ENCODE results near the gene PDE3A. TPM values are rescaled to one million over a fixed set of nuclear protein-coding genes. Genes with fewer than 3 reads are reported as not detected.

The PDE3A gene
- total RNA-seq, 1 experiment from 2014 or later, result 0.12 TPM

DNA sequence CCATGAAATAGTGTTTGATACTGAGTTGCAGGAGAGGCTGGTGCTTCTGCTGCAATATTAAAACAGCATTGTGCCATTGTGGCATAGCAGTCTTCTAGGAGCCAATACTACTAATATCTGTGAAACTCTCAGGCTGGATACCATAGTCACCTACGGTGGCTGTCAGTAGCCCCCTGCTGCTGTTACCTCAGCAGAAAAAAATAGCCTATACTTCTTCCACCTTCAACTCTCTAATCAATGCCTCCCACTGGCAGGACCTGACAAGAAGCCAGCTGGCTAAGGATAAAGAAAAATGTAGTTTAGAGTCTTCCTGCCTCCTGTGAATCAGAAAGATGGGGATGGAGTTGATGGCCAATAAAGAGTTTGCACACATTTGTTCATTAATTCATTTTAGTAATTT is 91.6 kb downstream of the PDE3A start:
- Histone ChIP-seq H3K9ac (ENCODE audit: low read length) (no peak overlapping the region), H3K79me2 (ENCODE audit: insufficient read depth, low read length) (no peaks in the 10 kb centered on the region), H3K27ac (ENCODE audit: low read depth, low read length) (no peak overlapping the region), H2AFZ (ENCODE audit: low read depth, low read length, poor library complexity, severe bottlenecking) (no peak overlapping the region), H4K20me1 (ENCODE audit: insufficient read depth) (no peaks in the 10 kb centered on the region), H3K4me2 (ENCODE audit: low read length) (no peak overlapping the region), H3K9me2 (ENCODE audit: insufficient read depth) (no peaks in the 10 kb centered on the region), H3K9me3 (ENCODE audit: control insufficient read depth in 1 of 2, insufficient read depth in 1 of 2, low read depth in 1 of 2, low read length in 2 of 2) (no peaks in the 10 kb centered on the region), H3K4me1 (ENCODE audit: control insufficient read depth in 1 of 2, insufficient read depth in 2 of 2, low read length in 2 of 2) (no peaks in the 10 kb centered on the region), H3K36me3 (ENCODE audit: control insufficient read depth in 1 of 2, insufficient read depth in 2 of 2, low read length in 2 of 2) (no peaks in the 10 kb centered on the region), H3K4me3 (replicated peaks in 1 of 2; ENCODE audit: low read depth in 1 of 2, low read length in 2 of 2) (no peak overlapping the region), H3K27me3 (ENCODE audit: insufficient read depth, low read length) (no peaks in the 10 kb centered on the region)
- BruUV-seq (replicated peaks), result no TSS peak
- ChIA-PET CTCF (no interaction called here), RAD21 (ENCODE audit: low non-redundant PET in 1 of 2, low total read pairs in 2 of 2, uncharacterized antibody in 2 of 2, unreplicated experiment in 2 of 2) (no interaction called here), POLR2A (no interaction called here)
- TF ChIP-seq FOSL1 (IDR thresholded peaks at IDR 0.05; ENCODE audit: low read depth) (no peak), EZH2phosphoT487 (IDR thresholded peaks at IDR 0.05; ENCODE audit: borderline replicate concordance) (no peak), JUND (IDR thresholded peaks at IDR 0.05) (no peak), SP1 (IDR thresholded peaks at IDR 0.05; ENCODE audit: low read depth) (no peak), REST (IDR thresholded peaks at IDR 0.05; ENCODE audit: low read depth) (no peak), SIN3A (IDR thresholded peaks at IDR 0.05; ENCODE audit: low read depth) (no peak), EZH2 (IDR thresholded peaks at IDR 0.05) (no peak), ATF3 (IDR thresholded peaks at IDR 0.05) (no peak), ZBTB33 (IDR thresholded peaks at IDR 0.05; ENCODE audit: extremely low read depth, insufficient replicate concordance, low read length) (no peak), ELF1 (IDR thresholded peaks at IDR 0.05; ENCODE audit: borderline replicate concordance, low read depth) (no peak), ZFX (IDR thresholded peaks at IDR 0.05) (no peak)
- TF ChIP-seq, protein P1, sequence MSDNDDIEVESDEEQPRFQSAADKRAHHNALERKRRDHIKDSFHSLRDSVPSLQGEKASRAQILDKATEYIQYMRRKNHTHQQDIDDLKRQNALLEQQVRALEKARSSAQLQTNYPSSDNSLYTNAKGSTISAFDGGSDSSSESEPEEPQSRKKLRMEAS (IDR thresholded peaks at IDR 0.05), result no peak
- intact Hi-C loops (cut with micrococcal nuclease), result loop anchor here (5.0 kb wide), 1 partner anchor 142 kb away; no protein-coding TSS in a partner anchor
- ATAC-seq, result no peak
- no peak for DNase-seq (ENCODE audit: low read depth, low spot score)

Measured in HCT116 (cell line).